NB4 (cell line): ENCODE data around the gene TP53TG5.

Experiments
- DNase-seq: peaks from one replicate; pipeline ENCODE4 v3.0.0; 2010; ENCODE audit warnings: low read depth
- H3K4me3 ChIP-seq: one replicate; pipeline ENCODE4 v1.5.1; 2011; ENCODE audit warnings: mild to moderate bottlenecking, low read depth, low read length, moderate library complexity
- MYC ChIP-seq: IDR thresholded peaks from 2 replicates; pipeline ENCODE4 v1.6.1; 2011; ENCODE audit warnings: low read depth, low read length
- POLR2A ChIP-seq: IDR thresholded peaks from 2 replicates; pipeline ENCODE4 v1.6.1; 2011; ENCODE audit warnings: mild to moderate bottlenecking; ENCODE audit not compliant: insufficient read length; ENCODE audit errors: extremely low read depth
- TF ChIP-seq, protein P1 (sequence below): IDR thresholded peaks from 2 replicates; pipeline ENCODE4 v1.6.1; 2011; ENCODE audit warnings: low read depth, low read length
- TF ChIP-seq, protein P2 (sequence below): IDR thresholded peaks from one replicate; pipeline ENCODE4 v1.5.1; 2012; ENCODE audit warnings: low read depth, low read length

The TP53TG5 gene

GRCh38 chr20:45378191-45378590 is at the start of gene TP53TG5:
Gene TP53TG5 (minus strand): TSS chr20:45378325. CDS start chr20:45378236, 89 bp downstream.
- no peak within 1 kb of the TSS for H3K4me3 ChIP-seq
- TF ChIP-seq POLR2A (no peak), MYC (no peak)
- TF ChIP-seq, protein P1, sequence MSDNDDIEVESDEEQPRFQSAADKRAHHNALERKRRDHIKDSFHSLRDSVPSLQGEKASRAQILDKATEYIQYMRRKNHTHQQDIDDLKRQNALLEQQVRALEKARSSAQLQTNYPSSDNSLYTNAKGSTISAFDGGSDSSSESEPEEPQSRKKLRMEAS: no peak
- TF ChIP-seq, protein P2, sequence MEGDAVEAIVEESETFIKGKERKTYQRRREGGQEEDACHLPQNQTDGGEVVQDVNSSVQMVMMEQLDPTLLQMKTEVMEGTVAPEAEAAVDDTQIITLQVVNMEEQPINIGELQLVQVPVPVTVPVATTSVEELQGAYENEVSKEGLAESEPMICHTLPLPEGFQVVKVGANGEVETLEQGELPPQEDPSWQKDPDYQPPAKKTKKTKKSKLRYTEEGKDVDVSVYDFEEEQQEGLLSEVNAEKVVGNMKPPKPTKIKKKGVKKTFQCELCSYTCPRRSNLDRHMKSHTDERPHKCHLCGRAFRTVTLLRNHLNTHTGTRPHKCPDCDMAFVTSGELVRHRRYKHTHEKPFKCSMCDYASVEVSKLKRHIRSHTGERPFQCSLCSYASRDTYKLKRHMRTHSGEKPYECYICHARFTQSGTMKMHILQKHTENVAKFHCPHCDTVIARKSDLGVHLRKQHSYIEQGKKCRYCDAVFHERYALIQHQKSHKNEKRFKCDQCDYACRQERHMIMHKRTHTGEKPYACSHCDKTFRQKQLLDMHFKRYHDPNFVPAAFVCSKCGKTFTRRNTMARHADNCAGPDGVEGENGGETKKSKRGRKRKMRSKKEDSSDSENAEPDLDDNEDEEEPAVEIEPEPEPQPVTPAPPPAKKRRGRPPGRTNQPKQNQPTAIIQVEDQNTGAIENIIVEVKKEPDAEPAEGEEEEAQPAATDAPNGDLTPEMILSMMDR: no peak
- DNase-seq: no peak

DNA sequence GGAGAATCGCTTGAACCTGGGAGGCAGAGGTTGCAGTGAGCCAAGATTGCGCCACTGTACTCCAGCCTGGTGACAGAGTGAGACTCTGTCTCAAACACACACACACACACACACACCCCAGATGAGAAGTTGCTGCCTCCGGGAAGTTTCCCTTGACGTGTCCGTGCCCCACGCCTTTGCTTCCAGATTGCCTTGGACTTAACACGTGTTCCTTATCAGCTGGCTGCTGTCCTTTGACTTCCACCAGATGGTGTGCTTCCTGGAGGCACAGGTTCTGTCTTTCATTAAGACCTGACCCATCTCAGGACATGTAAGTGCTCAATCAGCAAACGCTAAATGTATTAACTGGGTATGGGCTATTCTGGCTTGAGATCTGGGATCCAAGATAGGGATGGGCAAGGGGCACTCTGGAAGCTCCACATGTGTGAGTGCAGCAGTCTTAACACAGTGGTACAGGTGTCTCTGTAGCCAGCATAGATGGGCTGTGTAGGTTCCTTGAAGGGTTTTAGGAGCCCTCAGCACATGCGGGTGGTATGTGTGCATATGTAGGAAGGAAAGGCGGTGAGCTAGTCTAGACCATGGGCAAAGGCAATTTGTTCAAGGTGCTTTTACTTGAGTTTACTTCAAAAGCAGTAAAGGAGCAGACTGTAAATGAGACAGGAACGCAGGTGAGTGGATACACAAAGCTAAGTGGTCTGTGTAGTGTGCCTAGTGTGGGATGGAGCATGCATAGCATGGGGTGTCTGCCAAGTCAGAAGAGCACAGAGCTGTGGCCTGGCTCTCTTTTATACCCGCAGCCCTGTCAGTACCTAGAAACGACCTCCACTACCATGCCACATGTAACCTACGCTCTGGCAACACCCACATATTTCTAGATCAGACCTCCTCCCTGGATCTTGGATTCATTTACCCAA is 49.4 kb upstream of the TP53TG5 start:
- DNase-seq: no peak
- TF ChIP-seq, protein P1: no peak
- TF ChIP-seq POLR2A: no peak

GRCh38 chr20:45426320-45427016 is 48.3 kb upstream of the TP53TG5 start:
- DNase-seq: peak; percentile 61
- TF ChIP-seq, protein P2: no peak
- no peak for TF ChIP-seq POLR2A
- TF ChIP-seq, protein P1: no peak
- no peak for TF ChIP-seq MYC

More for the DNA sequence above, 49.4 kb upstream of the TP53TG5 start:
- no peak overlapping the region for H3K4me3 ChIP-seq

DNA sequence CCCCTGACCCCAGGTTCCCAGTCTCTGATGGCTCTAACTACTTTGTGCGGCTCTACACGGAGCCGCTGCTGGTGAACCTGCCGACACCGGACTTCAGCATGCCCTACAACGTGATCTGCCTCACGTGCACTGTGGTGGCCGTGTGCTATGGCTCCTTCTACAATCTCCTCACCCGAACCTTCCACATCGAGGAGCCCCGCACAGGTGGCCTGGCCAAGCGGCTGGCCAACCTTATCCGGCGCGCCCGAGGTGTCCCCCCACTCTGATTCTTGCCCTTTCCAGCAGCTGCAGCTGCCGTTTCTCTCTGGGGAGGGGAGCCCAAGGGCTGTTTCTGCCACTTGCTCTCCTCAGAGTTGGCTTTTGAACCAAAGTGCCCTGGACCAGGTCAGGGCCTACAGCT is 47.4 kb upstream of the TP53TG5 start:
- H3K4me3 ChIP-seq: no peak overlapping the region
- TF ChIP-seq, protein P2: no peak
- TF ChIP-seq MYC: no peak
- no peak for TF ChIP-seq POLR2A
- TF ChIP-seq, protein P1: no peak
- no peak for DNase-seq

More at GRCh38 chr20:45426320-45427016, 48.3 kb upstream of the TP53TG5 start:
- H3K4me3 ChIP-seq: no peak overlapping the region

DNA sequence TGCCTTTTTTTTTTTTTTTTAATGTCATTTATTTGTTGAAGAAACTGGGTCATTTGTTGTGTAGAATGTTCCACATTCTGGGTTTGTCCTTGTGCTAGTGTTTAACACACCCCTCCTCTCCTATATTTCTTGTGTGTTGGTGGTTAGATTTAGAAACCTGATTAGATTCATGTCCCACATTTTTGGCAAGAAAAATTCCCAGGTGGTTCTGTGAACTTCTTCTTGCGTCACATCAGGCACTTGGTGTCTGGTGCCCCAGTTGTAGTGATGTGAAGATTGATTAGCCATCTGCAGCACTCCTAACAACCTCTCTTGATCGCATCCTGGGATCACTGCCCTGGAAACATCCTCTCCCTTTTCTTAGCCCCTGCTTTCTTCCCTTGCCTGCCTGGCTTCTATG is 45.6 kb upstream of the TP53TG5 start:
- H3K4me3 ChIP-seq: no peak overlapping the region
- no peak for DNase-seq
- TF ChIP-seq, protein P2: no peak
- TF ChIP-seq, protein P1: no peak
- no peak for TF ChIP-seq MYC
- no peak for TF ChIP-seq POLR2A

- TF ChIP-seq, protein P2: no peak
- TF ChIP-seq POLR2A (no peak), MYC (no peak)
- TF ChIP-seq, protein P1: no peak
- DNase-seq: no peak
- H3K4me3 ChIP-seq: no peak overlapping the region
These were observed 42.0 kb upstream of the TP53TG5 start for GRCh38 chr20:45420125-45420524.
